HG02973 (cell line): Measurements from ENCODE around the gene CFAP299.
"Not testable (repeated sequence)": the region's sequence is repeated elsewhere in the genome, so short reads cannot be mapped to it uniquely, and the experiment has no call there.

Experiments
- ATAC-seq: cut with Tn5 transposase; IDR thresholded peaks from one replicate; pipeline ENCODE4 v1.9.1; 2021; ENCODE audit warnings: moderate library complexity; ENCODE audit not compliant: unreplicated experiment

Gene CFAP299

GRCh38 chr4:80439294-80440061 is 103.9 kb downstream of the CFAP299 start:
- ATAC-seq = not testable (repeated sequence)

GRCh38 chr4:80446248-80446647 is 110.7 kb downstream of the CFAP299 start:
- ATAC-seq = no peak

- ATAC-seq = no peak
Observed at GRCh38 chr4:80446664-80447063, 111.1 kb downstream of the CFAP299 start.

- no peak for ATAC-seq
Observed at GRCh38 chr4:80447493-80447892, 112.0 kb downstream of the CFAP299 start.

GRCh38 chr4:80448056-80448455 is 112.5 kb downstream of the CFAP299 start:
- no peak for ATAC-seq

- no peak for ATAC-seq
Observed at GRCh38 chr4:80452055-80452454, 116.5 kb downstream of the CFAP299 start.

GRCh38 chr4:80452768-80453167 is 117.2 kb downstream of the CFAP299 start:
- no peak for ATAC-seq

- no peak for ATAC-seq
Observed at GRCh38 chr4:80454040-80454439, 118.5 kb downstream of the CFAP299 start.

- no peak for ATAC-seq
Observed at GRCh38 chr4:80454556-80454955, 119.0 kb downstream of the CFAP299 start.

- no peak for ATAC-seq
Observed at GRCh38 chr4:80459918-80460473, 124.5 kb downstream of the CFAP299 start.

GRCh38 chr4:80461412-80461811 is 125.9 kb downstream of the CFAP299 start:
- ATAC-seq = no peak

GRCh38 chr4:80462621-80463091 is 127.1 kb downstream of the CFAP299 start:
- no peak for ATAC-seq

GRCh38 chr4:80463509-80463908 is 128.0 kb downstream of the CFAP299 start:
- ATAC-seq = no peak

- ATAC-seq = no peak
Observed at GRCh38 chr4:80465238-80465637, 129.7 kb downstream of the CFAP299 start.

GRCh38 chr4:80465736-80466135 is 130.2 kb downstream of the CFAP299 start:
- no peak for ATAC-seq

GRCh38 chr4:80466618-80467017 is 131.1 kb downstream of the CFAP299 start:
- ATAC-seq = no peak

- no peak for ATAC-seq
Observed at GRCh38 chr4:80471756-80472155, 136.2 kb downstream of the CFAP299 start.

GRCh38 chr4:80475236-80475635 is 139.7 kb downstream of the CFAP299 start:
- no peak for ATAC-seq

GRCh38 chr4:80475798-80476197 is 140.3 kb downstream of the CFAP299 start:
- ATAC-seq = no peak

GRCh38 chr4:80484712-80485111 is 149.2 kb downstream of the CFAP299 start:
- no peak for ATAC-seq

- ATAC-seq = no peak
Observed at GRCh38 chr4:80486603-80487002, 151.1 kb downstream of the CFAP299 start.

- ATAC-seq = no peak
Observed at GRCh38 chr4:80489798-80490197, 154.3 kb downstream of the CFAP299 start.

GRCh38 chr4:80492761-80493160 is 157.2 kb downstream of the CFAP299 start:
- no peak for ATAC-seq
